Rectal smooth muscle tissue (tissue), 1 donor: ENCODE results near the gene NET1.
"Not testable (repeated sequence)": the region's sequence is repeated elsewhere in the genome, so short reads cannot be mapped to it uniquely, and the experiment has no call there.

Experiments
- H3K27ac ChIP-seq: one replicate; pipeline ENCODE4 v1.7.0; 2013; ENCODE audit warnings: low read depth, low read length, inconsistent platforms
- H3K27me3 ChIP-seq: one replicate; pipeline ENCODE4 v1.7.0; 2013; ENCODE audit warnings: low read length; ENCODE audit not compliant: control insufficient read depth, insufficient read depth
- H3K36me3 ChIP-seq: one replicate; pipeline ENCODE4 v1.7.0; 2013; ENCODE audit warnings: low read length; ENCODE audit not compliant: control insufficient read depth, insufficient read depth
- H3K4me1 ChIP-seq: one replicate; pipeline ENCODE4 v1.7.0; 2013; ENCODE audit warnings: low read length; ENCODE audit not compliant: control insufficient read depth, insufficient read depth
- H3K4me3 ChIP-seq: one replicate; pipeline ENCODE4 v1.7.0; 2013; ENCODE audit warnings: low read length
- H3K9ac ChIP-seq: one replicate; pipeline ENCODE4 v1.7.0; 2013; ENCODE audit warnings: low read length

Gene NET1

GRCh38 chr10:5462841-5463293 lies 50.5 kb downstream of the NET1 start:
- H3K36me3 ChIP-seq = peaks cover 10% of the 10 kb centered on the region
- H3K4me3 ChIP-seq = no peak overlapping the region
- no peak overlapping the region for H3K27ac ChIP-seq
- H3K27me3 ChIP-seq = no peaks in the 10 kb centered on the region
- no peak overlapping the region for H3K9ac ChIP-seq
- peaks cover 26% of the 10 kb centered on the region for H3K4me1 ChIP-seq

- peaks cover 26% of the 10 kb centered on the region for H3K4me1 ChIP-seq
- no peaks in the 10 kb centered on the region for H3K27me3 ChIP-seq
- peaks cover 6% of the 10 kb centered on the region for H3K36me3 ChIP-seq
- H3K9ac ChIP-seq = no peak overlapping the region
- H3K27ac ChIP-seq = no peak overlapping the region
- H3K4me3 ChIP-seq = no peak overlapping the region
Observed at GRCh38 chr10:5464546-5464945, 52.2 kb downstream of the NET1 start.

- Histone ChIP-seq H3K27ac (peak overlapping the region; percentile 82), H3K36me3 (no peaks in the 10 kb centered on the region), H3K9ac (no peak overlapping the region), H3K27me3 (no peaks in the 10 kb centered on the region), H3K4me1 (peaks cover 26% of the 10 kb centered on the region), H3K4me3 (no peak overlapping the region)
Observed at GRCh38 chr10:5465976-5466450, 53.7 kb downstream of the NET1 start.

GRCh38 chr10:5466451-5467206 lies 54.3 kb downstream of the NET1 start:
- Histone ChIP-seq H3K27ac (peak overlapping the region; percentile 82), H3K27me3 (no peaks in the 10 kb centered on the region), H3K4me3 (no peak overlapping the region), H3K9ac (no peak overlapping the region), H3K4me1 (peaks cover 26% of the 10 kb centered on the region), H3K36me3 (no peaks in the 10 kb centered on the region)

GRCh38 chr10:5467207-5467535 lies 54.8 kb downstream of the NET1 start:
- Histone ChIP-seq H3K4me3 (no peak overlapping the region), H3K36me3 (no peaks in the 10 kb centered on the region), H3K27me3 (no peaks in the 10 kb centered on the region), H3K27ac (peak overlapping the region; percentile 82), H3K9ac (no peak overlapping the region), H3K4me1 (peaks cover 20% of the 10 kb centered on the region)

GRCh38 chr10:5467634-5468255 lies 55.4 kb downstream of the NET1 start:
- Histone ChIP-seq H3K36me3 (no peaks in the 10 kb centered on the region), H3K4me3 (no peak overlapping the region), H3K27me3 (no peaks in the 10 kb centered on the region), H3K9ac (no peak overlapping the region), H3K27ac (no peak overlapping the region), H3K4me1 (peaks cover 18% of the 10 kb centered on the region)

- Histone ChIP-seq H3K27ac (no peak overlapping the region), H3K27me3 (no peaks in the 10 kb centered on the region), H3K4me1 (peaks cover 18% of the 10 kb centered on the region), H3K9ac (no peak overlapping the region), H3K36me3 (no peaks in the 10 kb centered on the region), H3K4me3 (no peak overlapping the region)
Observed at GRCh38 chr10:5468262-5469106, 56.1 kb downstream of the NET1 start.

- Histone ChIP-seq H3K36me3 (no peaks in the 10 kb centered on the region), H3K9ac (no peak overlapping the region), H3K4me1 (peaks cover 18% of the 10 kb centered on the region)
Observed at GRCh38 chr10:5469353-5470061, 57.1 kb downstream of the NET1 start.

GRCh38 chr10:5470062-5470751 lies 57.9 kb downstream of the NET1 start:
- Histone ChIP-seq H3K9ac (no peak overlapping the region), H3K27me3 (no peaks in the 10 kb centered on the region), H3K4me3 (no peak overlapping the region), H3K36me3 (no peaks in the 10 kb centered on the region), H3K4me1 (peaks cover 18% of the 10 kb centered on the region), H3K27ac (no peak overlapping the region)

More at GRCh38 chr10:5469353-5470061, 57.1 kb downstream of the NET1 start:
- Histone ChIP-seq H3K27ac (no peak overlapping the region), H3K4me3 (no peak overlapping the region), H3K27me3 (no peaks in the 10 kb centered on the region)

GRCh38 chr10:5474642-5475041 lies 62.3 kb downstream of the NET1 start:
- not testable (repeated sequence) for H3K4me1 ChIP-seq, H3K4me3 ChIP-seq, H3K27ac ChIP-seq, H3K36me3 ChIP-seq, H3K27me3 ChIP-seq, H3K9ac ChIP-seq

GRCh38 chr10:5475088-5475487 lies 62.7 kb downstream of the NET1 start:
- not testable (repeated sequence) for H3K36me3 ChIP-seq, H3K4me3 ChIP-seq, H3K27me3 ChIP-seq, H3K9ac ChIP-seq, H3K4me1 ChIP-seq, H3K27ac ChIP-seq
